ENCODE data around the gene SELENOO. TPM values are rescaled to one million over a fixed set of nuclear protein-coding genes. Genes with fewer than 3 reads are reported as not detected.
A peak's percentile ranks its signal among the peaks of the same experiment; 100 is the strongest.

Gene SELENOO
- total RNA-seq, 1 experiment from 2014 or later: 25.1 TPM

DNA sequence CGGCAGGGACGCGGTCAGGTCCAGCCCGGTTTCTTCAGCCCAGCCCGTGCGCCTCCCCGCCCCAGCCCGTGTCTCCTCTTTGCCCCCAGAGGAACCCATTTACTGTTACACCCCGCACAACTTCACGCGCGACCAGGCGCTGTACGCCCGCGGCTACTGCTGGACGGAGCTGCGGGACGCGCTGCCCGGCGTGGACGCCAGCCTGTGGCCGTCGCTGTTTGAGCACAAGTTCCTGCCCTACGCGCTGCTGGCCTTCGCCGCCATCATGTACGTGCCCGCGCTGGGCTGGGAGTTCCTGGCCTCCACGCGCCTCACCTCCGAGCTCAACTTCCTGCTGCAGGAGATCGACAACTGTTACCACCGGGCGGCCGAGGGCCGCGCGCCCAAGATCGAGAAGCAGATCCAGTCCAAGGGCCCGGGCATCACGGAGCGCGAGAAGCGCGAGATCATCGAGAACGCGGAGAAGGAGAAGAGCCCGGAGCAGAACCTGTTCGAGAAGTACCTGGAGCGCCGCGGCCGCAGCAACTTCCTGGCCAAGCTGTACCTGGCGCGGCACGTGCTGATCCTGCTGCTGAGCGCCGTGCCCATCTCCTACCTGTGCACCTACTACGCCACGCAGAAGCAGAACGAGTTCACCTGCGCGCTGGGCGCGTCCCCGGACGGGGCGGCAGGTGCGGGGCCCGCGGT, 23.8 kb upstream of the SELENOO start:
- no peaks in the 10 kb centered on the region for H3K9me3 ChIP-seq (replicated peaks)
- H3K4me1 ChIP-seq (replicated peaks): no peaks in the 10 kb centered on the region
- H3K36me3 ChIP-seq: no peaks in the 10 kb centered on the region
- no peaks in the 10 kb centered on the region for H3K27me3 ChIP-seq (replicated peaks)
- DNase-seq (ENCODE audit: low read depth in 1 of 2, low spot score in 2 of 2): no peak
- no peak overlapping the region for H3K27ac ChIP-seq
- no peak overlapping the region for H3K4me3 ChIP-seq

DNA sequence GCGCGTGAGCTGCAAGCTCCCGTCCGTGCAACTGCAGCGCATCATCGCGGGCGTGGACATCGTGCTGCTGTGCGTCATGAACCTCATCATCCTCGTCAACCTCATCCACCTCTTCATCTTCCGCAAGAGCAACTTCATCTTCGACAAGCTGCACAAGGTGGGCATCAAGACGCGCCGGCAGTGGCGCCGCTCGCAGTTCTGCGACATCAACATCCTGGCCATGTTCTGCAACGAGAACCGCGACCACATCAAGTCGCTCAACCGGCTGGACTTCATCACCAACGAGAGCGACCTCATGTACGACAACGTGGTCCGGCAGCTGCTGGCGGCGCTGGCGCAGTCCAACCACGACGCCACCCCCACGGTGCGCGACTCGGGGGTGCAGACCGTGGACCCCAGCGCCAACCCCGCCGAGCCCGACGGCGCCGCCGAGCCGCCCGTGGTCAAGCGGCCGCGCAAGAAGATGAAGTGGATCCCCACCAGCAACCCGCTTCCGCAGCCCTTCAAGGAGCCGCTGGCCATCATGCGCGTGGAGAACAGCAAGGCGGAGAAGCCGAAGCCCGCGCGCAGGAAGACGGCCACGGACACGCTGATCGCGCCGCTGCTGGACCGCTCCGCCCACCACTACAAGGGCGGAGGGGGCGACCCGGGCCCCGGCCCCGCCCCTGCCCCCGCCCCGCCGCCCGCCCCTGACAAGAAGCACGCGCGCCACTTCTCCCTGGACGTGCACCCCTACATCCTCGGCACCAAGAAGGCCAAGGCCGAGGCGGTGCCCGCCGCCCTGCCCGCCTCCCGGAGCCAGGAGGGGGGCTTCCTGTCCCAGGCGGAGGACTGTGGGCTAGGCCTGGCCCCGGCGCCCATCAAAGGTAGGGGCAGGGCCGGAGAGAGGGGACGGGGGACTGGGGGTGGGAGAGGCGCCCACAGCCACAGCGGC, 23.0 kb upstream of the SELENOO start:
- Histone ChIP-seq H3K27me3 (replicated peaks) (no peaks in the 10 kb centered on the region), H3K4me3 (no peak overlapping the region), H3K36me3 (no peaks in the 10 kb centered on the region), H3K9me3 (replicated peaks) (no peaks in the 10 kb centered on the region), H3K4me1 (replicated peaks) (no peaks in the 10 kb centered on the region), H3K27ac (no peak overlapping the region)
- no peak for DNase-seq (ENCODE audit: low read depth in 1 of 2, low spot score in 2 of 2)

DNA sequence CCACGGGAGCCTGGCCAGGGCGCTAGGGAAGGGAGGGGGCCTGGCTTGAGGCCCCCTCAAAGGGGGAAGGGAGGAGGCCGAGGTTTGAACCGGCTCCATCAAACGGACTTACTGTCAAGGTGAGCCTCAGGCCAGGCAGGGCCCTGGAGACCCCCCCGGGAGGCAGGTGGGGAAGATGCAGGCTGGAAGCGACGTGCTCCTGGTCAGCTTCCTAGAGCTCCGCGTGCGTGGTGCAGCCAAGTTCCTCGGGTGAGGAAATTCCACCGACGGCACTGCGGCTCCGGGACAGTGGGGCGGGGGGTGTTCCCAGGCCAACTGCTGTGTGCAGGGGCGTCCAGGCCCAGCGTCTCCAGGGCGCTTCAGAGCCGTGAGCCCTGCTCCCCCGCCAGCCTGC, 22.3 kb upstream of the SELENOO start:
- Histone ChIP-seq H3K27me3 (replicated peaks) (no peaks in the 10 kb centered on the region), H3K9me3 (replicated peaks) (no peaks in the 10 kb centered on the region), H3K4me3 (no peak overlapping the region), H3K27ac (no peak overlapping the region), H3K4me1 (replicated peaks) (no peaks in the 10 kb centered on the region), H3K36me3 (no peaks in the 10 kb centered on the region)
- DNase-seq (ENCODE audit: low read depth in 1 of 2, low spot score in 2 of 2): no peak

DNA sequence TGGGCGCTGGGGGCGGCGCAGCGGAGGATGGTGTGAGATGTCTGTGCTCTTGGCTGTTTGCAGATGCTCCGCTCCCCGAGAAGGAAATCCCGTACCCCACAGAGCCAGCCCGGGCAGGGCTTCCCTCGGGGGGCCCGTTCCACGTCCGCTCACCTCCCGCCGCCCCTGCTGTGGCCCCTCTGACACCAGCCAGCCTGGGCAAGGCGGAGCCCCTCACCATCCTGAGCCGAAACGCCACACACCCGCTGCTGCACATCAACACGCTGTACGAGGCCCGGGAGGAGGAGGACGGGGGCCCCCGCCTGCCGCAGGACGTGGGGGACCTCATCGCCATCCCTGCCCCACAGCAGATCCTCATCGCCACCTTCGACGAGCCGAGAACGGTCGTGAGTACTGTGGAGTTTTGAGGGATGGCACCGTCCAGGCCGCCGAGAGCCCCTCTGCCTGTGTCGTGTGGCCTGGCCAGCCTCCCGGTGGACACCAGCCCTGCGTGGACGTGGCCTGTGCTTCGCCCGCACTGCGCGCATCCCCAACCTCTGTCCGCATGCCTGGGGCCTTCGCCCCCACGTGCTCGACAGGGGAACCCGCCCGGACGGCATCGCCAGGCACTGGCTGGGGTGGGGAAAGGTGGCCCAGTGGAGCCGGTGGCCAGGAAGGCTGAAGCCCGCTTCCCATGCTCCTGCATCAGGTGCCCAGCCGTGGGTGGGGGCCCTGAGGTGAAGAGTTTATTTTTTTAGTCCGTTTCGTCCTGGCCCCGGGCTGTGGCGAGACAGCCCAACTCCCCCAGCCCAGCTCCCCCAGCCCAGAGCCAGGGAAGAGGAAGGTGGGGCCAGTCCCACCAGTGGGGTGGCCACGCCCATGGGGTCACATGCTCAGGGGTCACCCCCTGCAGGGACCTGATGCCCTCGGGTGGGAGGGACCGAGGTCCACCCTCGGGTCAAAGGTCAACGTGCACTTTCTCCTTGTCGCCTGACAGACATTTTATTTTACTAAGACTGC, 21.6 kb upstream of the SELENOO start:
- Histone ChIP-seq H3K4me3 (no peak overlapping the region), H3K4me1 (replicated peaks) (0 out of 2 replicates have a peak, but pooled peaks cover 4% of the 10 kb centered on the region), H3K27ac (no peak overlapping the region), H3K36me3 (no peaks in the 10 kb centered on the region), H3K27me3 (replicated peaks) (no peaks in the 10 kb centered on the region), H3K9me3 (replicated peaks) (no peaks in the 10 kb centered on the region)
- no peak for DNase-seq (ENCODE audit: low read depth in 1 of 2, low spot score in 2 of 2)

DNA sequence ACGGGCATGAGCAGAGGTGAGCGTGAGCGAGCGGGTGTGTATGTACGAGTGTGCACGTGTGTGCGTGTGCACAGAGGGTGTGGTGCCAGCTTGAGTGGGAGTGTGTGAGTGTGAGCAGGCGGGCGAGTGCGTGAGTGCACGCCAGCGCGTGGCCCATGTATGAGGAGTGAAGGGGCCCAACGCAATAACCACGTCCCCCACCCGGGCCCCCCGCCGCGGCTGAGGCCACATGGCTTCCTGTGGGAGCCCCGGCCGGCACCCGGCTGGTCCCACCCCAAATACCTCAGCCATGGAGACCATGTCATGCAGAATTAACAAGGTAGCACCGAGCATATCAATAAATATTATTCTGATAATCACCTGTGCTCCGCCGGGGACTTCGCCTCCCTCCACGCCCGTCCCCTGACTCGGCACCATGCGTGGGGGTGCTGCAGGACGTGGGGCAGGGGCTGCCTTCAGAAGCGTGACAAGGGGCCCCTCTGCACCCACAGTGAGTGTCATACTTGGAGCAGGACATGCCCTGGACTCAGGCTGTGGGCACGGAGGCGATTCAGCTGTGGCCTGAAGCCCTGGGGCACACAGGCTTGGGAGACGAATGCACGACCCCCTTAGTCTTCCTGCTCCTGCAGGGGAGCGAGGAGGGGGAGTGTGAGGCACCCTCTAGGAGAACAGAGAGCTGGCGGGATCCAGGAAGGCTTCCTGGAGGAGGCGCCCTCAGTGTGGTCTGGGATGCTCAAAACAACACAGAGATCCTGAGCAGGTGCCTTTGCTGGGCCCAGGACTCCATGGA, 20.7 kb upstream of the SELENOO start:
- Histone ChIP-seq H3K9me3 (replicated peaks) (no peaks in the 10 kb centered on the region), H3K27me3 (replicated peaks) (no peaks in the 10 kb centered on the region), H3K4me1 (replicated peaks) (peaks cover 6% of the 10 kb centered on the region), H3K27ac (no peak overlapping the region), H3K4me3 (no peak overlapping the region), H3K36me3 (no peaks in the 10 kb centered on the region)
- DNase-seq (ENCODE audit: low read depth in 1 of 2, low spot score in 2 of 2): no peak

DNA sequence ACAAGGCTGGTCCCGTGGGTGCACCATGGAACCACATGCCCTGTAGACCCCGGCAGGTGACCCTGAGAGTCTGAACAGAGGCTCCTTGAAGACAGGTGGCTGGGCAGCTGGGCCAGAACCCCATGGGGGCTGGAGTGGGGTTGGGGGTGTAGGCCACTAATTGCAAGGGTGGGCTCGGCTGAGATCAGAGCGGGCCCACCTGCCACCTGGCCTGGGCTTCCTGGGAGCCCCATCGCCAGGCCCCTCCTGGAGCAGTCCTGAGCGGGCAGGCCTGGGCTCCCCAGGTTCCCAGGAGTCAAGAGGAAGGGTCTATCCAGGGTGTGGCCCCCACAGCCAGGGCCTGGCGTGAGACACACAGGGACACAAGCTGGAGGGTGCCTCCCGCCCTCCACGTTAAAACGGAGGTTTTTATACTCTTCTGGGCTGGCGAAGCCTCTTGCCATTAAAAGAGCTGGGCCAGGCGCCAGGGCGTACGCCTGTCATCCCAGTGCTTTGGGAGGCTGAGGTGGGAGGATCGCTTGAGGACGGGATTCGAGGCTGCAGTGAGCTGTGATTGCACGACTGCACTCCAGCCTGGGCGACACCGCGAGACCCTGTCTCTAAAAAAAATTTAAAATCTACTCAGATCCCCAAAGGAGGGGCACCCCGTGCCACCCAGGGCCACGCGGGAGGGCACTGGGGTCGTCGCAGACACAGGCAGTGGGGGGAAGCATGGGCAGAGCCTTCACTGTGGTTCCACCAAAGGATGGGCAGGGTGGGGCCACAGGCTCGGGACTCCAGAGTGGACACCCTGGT, 19.9 kb upstream of the SELENOO start:
- Histone ChIP-seq H3K27ac (no peak overlapping the region), H3K36me3 (no peaks in the 10 kb centered on the region), H3K4me1 (replicated peaks) (peaks cover 10% of the 10 kb centered on the region), H3K27me3 (replicated peaks) (no peaks in the 10 kb centered on the region), H3K9me3 (replicated peaks) (no peaks in the 10 kb centered on the region), H3K4me3 (no peak overlapping the region)
- DNase-seq (ENCODE audit: low read depth in 1 of 2, low spot score in 2 of 2): no peak

DNA sequence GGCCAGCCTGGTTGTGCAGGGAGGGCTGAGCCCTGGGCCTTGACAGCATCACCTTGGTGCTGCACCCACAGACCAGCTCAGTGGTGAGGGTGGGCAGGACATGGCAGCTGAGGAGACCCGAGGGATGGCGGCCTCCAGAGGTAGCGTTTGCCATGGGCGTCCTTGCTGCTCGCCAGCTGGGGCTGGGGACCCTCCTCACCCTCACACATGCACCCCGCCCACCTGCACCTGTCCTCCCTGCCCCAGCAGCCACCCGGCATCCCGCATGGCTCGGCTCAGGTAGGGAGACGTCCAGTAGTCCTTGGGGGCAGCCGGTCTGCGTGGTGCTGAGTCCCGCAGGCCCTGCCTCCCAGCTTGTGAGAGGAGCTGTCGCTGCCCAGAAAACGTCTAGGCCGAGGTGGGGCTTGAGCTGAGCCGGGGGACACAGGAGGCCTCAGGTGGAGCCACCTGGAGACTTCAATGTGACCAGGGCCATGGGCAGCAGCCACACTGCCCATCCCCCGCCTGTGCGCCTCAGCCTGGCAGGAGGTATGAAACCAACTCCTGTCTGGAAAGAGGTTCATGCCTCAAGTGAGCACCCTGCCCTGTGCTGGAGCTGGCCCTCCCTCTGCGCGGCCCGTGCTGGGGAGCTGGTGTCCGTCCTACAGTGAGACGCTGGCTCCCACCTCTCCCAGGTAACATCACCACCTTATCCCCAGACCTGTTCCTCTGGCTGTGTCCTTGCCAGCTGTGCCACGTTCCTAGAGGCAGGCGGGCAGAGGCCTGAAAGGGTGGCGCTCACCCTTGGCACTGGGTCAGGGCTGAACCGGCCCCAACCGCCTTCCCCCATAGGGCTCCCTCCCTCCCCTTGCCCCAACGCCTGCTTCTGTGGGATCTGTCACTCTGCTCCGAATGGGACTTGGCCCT, 18.4 kb upstream of the SELENOO start:
- DNase-seq (ENCODE audit: low read depth in 1 of 2, low spot score in 2 of 2): no peak
- no peaks in the 10 kb centered on the region for H3K27me3 ChIP-seq (replicated peaks)
- H3K36me3 ChIP-seq: peaks cover 4% of the 10 kb centered on the region
- no peak overlapping the region for H3K27ac ChIP-seq
- H3K4me3 ChIP-seq: no peak overlapping the region
- H3K9me3 ChIP-seq (replicated peaks): no peaks in the 10 kb centered on the region
- peaks cover 22% of the 10 kb centered on the region for H3K4me1 ChIP-seq (replicated peaks)

DNA sequence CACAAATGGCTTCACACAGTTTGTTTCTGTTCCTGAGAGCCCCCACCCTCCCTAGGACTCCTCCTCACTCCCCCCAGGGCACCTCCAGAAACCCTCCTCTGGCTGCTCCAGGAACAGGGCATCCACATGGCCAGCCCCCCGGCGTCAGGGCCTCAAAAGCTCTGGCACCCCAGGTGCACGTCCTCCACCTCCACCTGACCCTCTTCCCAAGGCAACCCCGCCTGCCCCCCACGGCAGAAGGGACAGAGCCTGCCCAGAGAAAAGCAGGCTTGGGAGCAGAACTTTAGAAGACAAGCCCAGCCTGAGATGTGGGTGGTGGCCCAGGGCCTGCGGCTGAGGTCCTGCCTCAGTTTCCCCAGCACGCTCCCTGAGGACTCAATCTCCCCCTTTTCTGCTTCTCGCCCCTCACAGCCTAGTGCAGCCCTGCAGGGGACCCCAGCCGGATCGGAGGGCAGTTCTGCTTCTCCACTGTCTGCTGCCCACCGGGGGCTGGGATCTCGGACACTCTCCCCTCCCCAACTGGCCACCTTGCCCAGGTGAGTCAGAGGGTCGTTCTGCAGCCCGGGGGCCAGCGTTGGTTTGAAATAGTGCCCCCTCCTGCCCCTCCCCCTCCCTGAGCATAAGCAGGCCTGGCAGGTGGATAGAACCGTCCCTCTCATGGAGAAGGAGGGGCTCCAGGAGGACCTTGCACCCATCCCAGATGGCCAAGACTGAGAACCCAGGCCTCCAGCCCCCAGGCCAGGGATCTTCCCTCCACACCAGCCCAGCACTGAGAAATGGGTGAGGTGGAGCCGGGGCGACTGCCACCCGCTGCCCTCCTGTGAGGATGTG, 17.5 kb upstream of the SELENOO start:
- no peaks in the 10 kb centered on the region for H3K9me3 ChIP-seq (replicated peaks)
- H3K27me3 ChIP-seq (replicated peaks): no peaks in the 10 kb centered on the region
- DNase-seq (ENCODE audit: low read depth in 1 of 2, low spot score in 2 of 2): no peak
- H3K27ac ChIP-seq: no peak overlapping the region
- H3K4me3 ChIP-seq: no peak overlapping the region
- H3K4me1 ChIP-seq (replicated peaks): peaks cover 22% of the 10 kb centered on the region
- peaks cover 4% of the 10 kb centered on the region for H3K36me3 ChIP-seq

DNA sequence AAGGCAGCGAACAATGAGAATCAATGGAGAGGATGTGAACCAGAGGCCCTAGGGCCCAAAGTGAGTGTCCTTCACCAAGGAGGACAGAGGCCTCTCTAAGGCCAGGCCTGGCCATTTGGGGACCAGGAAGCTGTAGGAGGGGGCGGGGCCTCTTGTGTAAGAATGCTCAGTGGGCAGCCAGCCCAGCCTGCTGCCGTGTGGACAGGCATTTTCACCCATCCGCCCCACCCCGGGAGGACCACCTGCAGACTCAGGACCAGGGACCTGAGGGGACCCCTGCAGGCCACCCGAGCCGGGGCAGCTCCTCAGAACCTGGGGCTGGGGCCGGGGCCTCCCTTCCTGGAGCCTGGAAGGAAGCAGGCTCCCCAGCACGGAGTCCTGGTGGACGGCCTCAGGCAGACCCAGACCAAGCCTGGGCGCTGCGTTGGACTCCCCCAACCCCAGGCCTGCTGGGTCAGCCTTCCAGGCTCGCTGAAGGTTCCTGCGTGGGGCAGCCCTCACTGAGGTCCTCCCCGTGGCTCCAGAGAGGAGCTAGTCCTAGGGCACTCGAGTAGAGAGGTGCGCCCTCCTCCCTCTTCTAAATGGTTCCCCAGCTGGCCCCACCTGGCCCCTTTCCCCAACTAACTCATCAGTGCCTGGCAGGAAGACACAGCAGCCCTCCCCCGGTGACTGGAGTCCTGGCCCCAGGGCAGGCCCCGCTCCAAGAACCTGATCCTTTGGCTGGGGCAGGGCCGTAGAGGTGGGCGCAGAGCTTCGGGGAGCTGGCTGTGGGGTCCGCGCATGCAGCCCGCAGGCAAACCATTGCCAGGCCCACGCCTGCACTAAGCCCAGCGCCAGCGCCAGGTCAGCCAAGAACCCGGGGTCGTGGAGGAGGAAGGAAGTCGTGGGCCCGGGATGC, 16.6 kb upstream of the SELENOO start:
- Histone ChIP-seq H3K27me3 (replicated peaks) (no peaks in the 10 kb centered on the region), H3K4me3 (no peak overlapping the region), H3K36me3 (peaks cover 10% of the 10 kb centered on the region), H3K27ac (no peak overlapping the region), H3K4me1 (replicated peaks) (peaks cover 25% of the 10 kb centered on the region), H3K9me3 (replicated peaks) (no peaks in the 10 kb centered on the region)
- peak in 1 of 2 experiments; percentile 24 for DNase-seq (ENCODE audit: low read depth in 1 of 2, low spot score in 2 of 2)

DNA sequence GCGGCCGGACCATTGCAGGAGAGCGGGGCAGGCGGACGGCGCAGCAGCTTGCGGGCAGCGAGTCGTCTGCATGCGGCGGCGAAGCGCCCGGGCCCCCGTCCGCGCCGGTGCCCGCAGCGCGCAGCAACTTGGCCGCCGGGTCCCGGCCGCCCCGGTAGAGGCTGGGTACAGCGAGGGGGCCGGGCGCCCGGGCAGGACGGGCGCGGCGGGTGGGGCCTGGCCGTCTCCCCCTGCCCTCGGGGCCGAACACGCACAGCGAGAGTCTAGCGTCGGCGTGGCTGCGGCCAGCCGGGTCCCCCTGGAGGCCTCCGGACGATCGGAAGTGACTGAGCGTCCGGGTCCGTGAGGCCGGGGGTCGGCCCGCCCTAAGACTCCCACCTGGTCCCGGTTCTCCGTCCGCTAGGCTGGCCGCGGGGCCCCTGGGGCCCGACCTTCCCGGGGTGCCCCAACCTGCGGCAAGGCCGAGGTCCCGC, 15.9 kb upstream of the SELENOO start:
- Histone ChIP-seq H3K27me3 (replicated peaks) (no peaks in the 10 kb centered on the region), H3K36me3 (peaks cover 11% of the 10 kb centered on the region), H3K4me1 (replicated peaks) (peaks cover 31% of the 10 kb centered on the region), H3K9me3 (replicated peaks) (no peaks in the 10 kb centered on the region), H3K4me3 (peak overlapping the region; percentile 75), H3K27ac (no peak overlapping the region)
- DNase-seq (ENCODE audit: low read depth in 1 of 2, low spot score in 2 of 2): no peak
